ENCODE measurements around the gene SUMO4. TPM values are rescaled to one million over a fixed set of nuclear protein-coding genes. Genes with fewer than 3 reads are reported as not detected.

SUMO4 gene
- total and polyA plus RNA-seq, 9 of the 15 experiments (the other 6 are each of a cell fraction or from before 2014, with no cell fraction given): 0.20 to 1.9 (median 0.50) TPM; not detected in 2

GRCh38 chr6:149359440-149359839 is 40.6 kb upstream of the SUMO4 start:
- peak; percentile 57 for ATAC-seq
- DNase-seq (ENCODE audit: extremely low read depth in 1 of 4, low spot score in 3 of 4): peak in 2 of 4 experiments; percentile 27 to 32
- no peaks in the 10 kb centered on the region for H3K9me3 ChIP-seq (replicated peaks; ENCODE audit: control insufficient read depth, insufficient read depth, low read depth, low read length)
- peaks cover 6 to 20% of the 10 kb centered on the region in 2 experiments; a peak in 4 of 5 replicates for H3K4me1 ChIP-seq (replicated peaks in 1 of 2; ENCODE audit: control insufficient read depth in 2 of 2, insufficient read depth in 2 of 2, low read length in 2 of 2)
- peak; percentile 65 for FAIRE-seq
- H2AFZ ChIP-seq (ENCODE audit: low read depth, low read length): no peak overlapping the region
- CTCF ChIA-PET (ENCODE audit: low intra/inter-chr PET ratio): no interaction called here
- H3K9me1 ChIP-seq (ENCODE audit: control insufficient read depth, insufficient read depth, low read length): no peaks in the 10 kb centered on the region
- in situ Hi-C loops (cut with MboI): no loop called here
- peaks cover 76% of the 10 kb centered on the region for H3K79me2 ChIP-seq (ENCODE audit: control insufficient read depth, insufficient read depth, low read length)
- no peak overlapping the region for H3K4me2 ChIP-seq (ENCODE audit: insufficient read depth, low read length)
- H3K4me3 ChIP-seq: no peak overlapping the region
- intact Hi-C loops (cut with micrococcal nuclease): loop anchor here (5.0 kb wide), 1 partner anchor 37 kb away; no protein-coding TSS in a partner anchor
- H3K36me3 ChIP-seq (ENCODE audit: control insufficient read depth, insufficient read depth, low read length): no peaks in the 10 kb centered on the region
- no peak overlapping the region for H3K27ac ChIP-seq (ENCODE audit: extremely low read depth, low read depth, low read length)
- H4K20me1 ChIP-seq (replicated peaks; ENCODE audit: control insufficient read depth, insufficient read depth, low read length): 0 out of 2 replicates have a peak, but pooled peaks cover 5% of the 10 kb centered on the region
- H3K9ac ChIP-seq (ENCODE audit: insufficient read depth in 1 of 2, low read depth in 2 of 2, low read length in 2 of 2): no peak overlapping the region
- POLR2A ChIA-PET: interaction anchor here (0.6 to 1.8 kb wide), 10 partner anchors 9 to 341 kb away, joined by 3 to 6 read pairs (median 4); no protein-coding TSS in a partner anchor
- no TSS peak for BruUV-seq (replicated peaks)
- H3K27me3 ChIP-seq (ENCODE audit: control insufficient read depth in 2 of 2, insufficient read depth in 2 of 2, low read length in 2 of 2): no peaks in the 10 kb centered on the region
- TF ChIP-seq EP300 (IDR thresholded peaks at IDR 0.05; ENCODE audit: low read length) (peak; percentile 55; the same call in 1 of the 2 replicates), SMARCE1 (IDR thresholded peaks at IDR 0.05) (0 out of 2 replicates have a peak, but pooled peaks have one; percentile 45), KDM1A (IDR thresholded peaks at IDR 0.05) (peak in 1 of 2 experiments; percentile 48; a peak in 2 of 4 replicates), POLR3G (IDR thresholded peaks at IDR 0.05; ENCODE audit: extremely low read depth, insufficient read length, insufficient replicate concordance) (no peak), DPF2 (IDR thresholded peaks at IDR 0.05) (peak; percentile 72), NCOR1 (IDR thresholded peaks at IDR 0.05) (peak; percentile 72), SMARCA4 (IDR thresholded peaks at IDR 0.05) (peak; percentile 85), ARID1B (IDR thresholded peaks at IDR 0.05) (peak; percentile 89), GATA2 (CRISPR knock-in tag; IDR thresholded peaks at IDR 0.05) (peak; percentile 31; the same call in 1 of the 2 replicates), TCF3 (CRISPR knock-in tag; IDR thresholded peaks at IDR 0.05) (peak; percentile 79), STAT5A (IDR thresholded peaks at IDR 0.05; ENCODE audit: borderline replicate concordance, low read length) (peak; percentile 24; the same call in 1 of the 2 replicates), TAF1 (IDR thresholded peaks at IDR 0.05; ENCODE audit: control insufficient read depth, extremely low read depth, insufficient read depth, low read length, severe bottlenecking) (no peak), ZNF707 (CRISPR knock-in tag; conservative IDR thresholded peaks at IDR 0.05) (no peak), ZKSCAN1 (IDR thresholded peaks at IDR 0.05; ENCODE audit: low read depth, low read length) (peak; percentile 82; the same call in 1 of the 2 replicates), PKNOX1 (IDR thresholded peaks at IDR 0.05) (no peak)
- TF ChIP-seq, protein P1, sequence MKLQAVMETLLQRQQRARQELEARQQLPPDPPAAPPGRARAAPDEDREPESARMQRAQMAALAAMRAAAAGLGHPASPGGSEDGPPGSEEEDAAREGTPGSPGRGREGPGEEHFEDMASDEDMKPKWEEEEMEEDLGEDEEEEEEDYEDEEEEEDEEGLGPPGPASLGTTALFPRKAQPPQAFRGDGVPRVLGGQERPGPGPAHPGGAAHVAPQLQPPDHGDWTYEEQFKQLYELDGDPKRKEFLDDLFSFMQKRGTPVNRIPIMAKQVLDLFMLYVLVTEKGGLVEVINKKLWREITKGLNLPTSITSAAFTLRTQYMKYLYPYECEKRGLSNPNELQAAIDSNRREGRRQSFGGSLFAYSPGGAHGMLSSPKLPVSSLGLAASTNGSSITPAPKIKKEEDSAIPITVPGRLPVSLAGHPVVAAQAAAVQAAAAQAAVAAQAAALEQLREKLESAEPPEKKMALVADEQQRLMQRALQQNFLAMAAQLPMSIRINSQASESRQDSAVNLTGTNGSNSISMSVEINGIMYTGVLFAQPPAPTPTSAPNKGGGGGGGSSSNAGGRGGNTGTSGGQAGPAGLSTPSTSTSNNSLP (IDR thresholded peaks at IDR 0.05; ENCODE audit: borderline replicate concordance, low read depth, low read length): peak; percentile 75; the same call in 1 of the 2 replicates
- TF ChIP-seq, protein P2, sequence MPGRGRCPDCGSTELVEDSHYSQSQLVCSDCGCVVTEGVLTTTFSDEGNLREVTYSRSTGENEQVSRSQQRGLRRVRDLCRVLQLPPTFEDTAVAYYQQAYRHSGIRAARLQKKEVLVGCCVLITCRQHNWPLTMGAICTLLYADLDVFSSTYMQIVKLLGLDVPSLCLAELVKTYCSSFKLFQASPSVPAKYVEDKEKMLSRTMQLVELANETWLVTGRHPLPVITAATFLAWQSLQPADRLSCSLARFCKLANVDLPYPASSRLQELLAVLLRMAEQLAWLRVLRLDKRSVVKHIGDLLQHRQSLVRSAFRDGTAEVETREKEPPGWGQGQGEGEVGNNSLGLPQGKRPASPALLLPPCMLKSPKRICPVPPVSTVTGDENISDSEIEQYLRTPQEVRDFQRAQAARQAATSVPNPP (IDR thresholded peaks at IDR 0.05; ENCODE audit: borderline replicate concordance, insufficient read depth, insufficient read length): no peak
- TF ChIP-seq, protein P3, sequence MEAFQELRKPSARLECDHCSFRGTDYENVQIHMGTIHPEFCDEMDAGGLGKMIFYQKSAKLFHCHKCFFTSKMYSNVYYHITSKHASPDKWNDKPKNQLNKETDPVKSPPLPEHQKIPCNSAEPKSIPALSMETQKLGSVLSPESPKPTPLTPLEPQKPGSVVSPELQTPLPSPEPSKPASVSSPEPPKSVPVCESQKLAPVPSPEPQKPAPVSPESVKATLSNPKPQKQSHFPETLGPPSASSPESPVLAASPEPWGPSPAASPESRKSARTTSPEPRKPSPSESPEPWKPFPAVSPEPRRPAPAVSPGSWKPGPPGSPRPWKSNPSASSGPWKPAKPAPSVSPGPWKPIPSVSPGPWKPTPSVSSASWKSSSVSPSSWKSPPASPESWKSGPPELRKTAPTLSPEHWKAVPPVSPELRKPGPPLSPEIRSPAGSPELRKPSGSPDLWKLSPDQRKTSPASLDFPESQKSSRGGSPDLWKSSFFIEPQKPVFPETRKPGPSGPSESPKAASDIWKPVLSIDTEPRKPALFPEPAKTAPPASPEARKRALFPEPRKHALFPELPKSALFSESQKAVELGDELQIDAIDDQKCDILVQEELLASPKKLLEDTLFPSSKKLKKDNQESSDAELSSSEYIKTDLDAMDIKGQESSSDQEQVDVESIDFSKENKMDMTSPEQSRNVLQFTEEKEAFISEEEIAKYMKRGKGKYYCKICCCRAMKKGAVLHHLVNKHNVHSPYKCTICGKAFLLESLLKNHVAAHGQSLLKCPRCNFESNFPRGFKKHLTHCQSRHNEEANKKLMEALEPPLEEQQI (IDR thresholded peaks at IDR 0.05): 0 out of 2 replicates have a peak, but pooled peaks have one; percentile 26

Data from K562 (cell line).